GM23338 (cell line): ENCODE results near the gene ARHGEF17. TPM values are rescaled to one million over a fixed set of nuclear protein-coding genes. Genes with fewer than 3 reads are reported as not detected.

Source experiments
- ATAC-seq: fragments of 200-7000 bp; cut with Tn5 transposase; 3 replicates; pipeline ENCODE4 v1.9.1; 2020
- DNase-seq: peaks from one replicate; pipeline ENCODE4 v3.0.0-alpha.2; 2015; ENCODE audit warnings: low spot score
- H2AFZ ChIP-seq: fragments of 200-600 bp; sonication (generic); 2 replicates; pipeline ENCODE4 v1.8.0; 2016; ENCODE audit warnings: antibody characterized with exemption, mild to moderate bottlenecking, moderate library complexity
- H3F3A ChIP-seq: fragments of 200-600 bp; sonication (generic); replicated peaks from 2 replicates; pipeline ENCODE4 v1.8.0; 2017; ENCODE audit warnings: antibody characterized with exemption, mixed run types, low read depth
- H3K27ac ChIP-seq: fragments of 200-600 bp; sonication (generic); 2 replicates; pipeline ENCODE4 v1.6.1; 2016; ENCODE audit warnings: low read depth
- H3K27me3 ChIP-seq: fragments of 200-600 bp; sonication (generic); 2 replicates; pipeline ENCODE4 v1.8.0; 2016; ENCODE audit warnings: mild to moderate bottlenecking, mixed run types, moderate library complexity; ENCODE audit not compliant: insufficient read depth
- H3K36me3 ChIP-seq: fragments of 200-600 bp; sonication (generic); 2 replicates; pipeline ENCODE4 v1.8.0; 2016; ENCODE audit warnings: mild to moderate bottlenecking; ENCODE audit not compliant: insufficient read depth
- H3K4me1 ChIP-seq: fragments of 200-600 bp; sonication (generic); 2 replicates; pipeline ENCODE4 v1.8.0; 2016; ENCODE audit warnings: mild to moderate bottlenecking, moderate library complexity; ENCODE audit not compliant: insufficient read depth
- H3K4me2 ChIP-seq: fragments of 200-600 bp; sonication (generic); 2 replicates; pipeline ENCODE4 v1.7.1; 2017; ENCODE audit warnings: mixed run types
- H3K4me3 ChIP-seq: fragments of 200-600 bp; sonication (generic); 2 replicates; pipeline ENCODE4 v1.6.1; 2016; ENCODE audit warnings: mixed run types
- H3K79me2 ChIP-seq: fragments of 200-600 bp; sonication (generic); replicated peaks from 2 replicates; pipeline ENCODE4 v1.8.0; 2017; ENCODE audit warnings: mild to moderate bottlenecking; ENCODE audit not compliant: insufficient read depth
- H3K9me2 ChIP-seq: fragments of 200-600 bp; sonication (generic); 2 replicates; pipeline ENCODE4 v1.8.0; 2017; ENCODE audit not compliant: insufficient read depth
- H4K20me1 ChIP-seq: fragments of 200-600 bp; sonication (generic); replicated peaks from 2 replicates; pipeline ENCODE4 v1.8.0; 2017; ENCODE audit warnings: mild to moderate bottlenecking; ENCODE audit not compliant: insufficient read depth
- H3K27ac Mint-ChIP-seq: 2 replicates; pipeline ENCODE4 v1.8.0; 2020; ENCODE audit warnings: inconsistent platforms, mild to moderate bottlenecking, moderate library complexity, mixed read lengths
- H3K27me3 Mint-ChIP-seq: 3 replicates; pipeline ENCODE4 v1.8.0; 2022; ENCODE audit warnings: low read depth, mild to moderate bottlenecking, moderate library complexity, mixed read lengths, inconsistent platforms; ENCODE audit not compliant: insufficient read depth, poor library complexity
- H3K36me3 Mint-ChIP-seq: 3 replicates; pipeline ENCODE4 v1.8.0; 2021; ENCODE audit warnings: low read depth, mild to moderate bottlenecking, inconsistent platforms, moderate library complexity, mixed read lengths
- H3K4me1 Mint-ChIP-seq: 3 replicates; pipeline ENCODE4 v1.8.0; 2020; ENCODE audit warnings: mild to moderate bottlenecking, inconsistent platforms, mixed read lengths
- H3K4me3 Mint-ChIP-seq: 3 replicates; pipeline ENCODE4 v1.8.0; 2021; ENCODE audit warnings: moderate library complexity, mild to moderate bottlenecking, inconsistent platforms, mixed read lengths
- H3K9me3 Mint-ChIP-seq: 3 replicates; pipeline ENCODE4 v1.8.0; 2020; ENCODE audit warnings: moderate library complexity, mild to moderate bottlenecking, inconsistent platforms, mixed read lengths
- CTCF ChIP-seq, 2 experiments: fragments of 200-600 bp in 1 of 2; sonication (generic) in 1 of 2; conservative IDR thresholded peaks; 2 replicates each; pipeline versions ENCODE4 v1.5.1 to v1.6.1; 2016 to 2017; ENCODE audit warnings: antibody characterized with exemption in 2 of 2, low read depth in 2 of 2, mild to moderate bottlenecking in 2 of 2, moderate library complexity in 1 of 2
- EZH2 ChIP-seq: fragments of 200-600 bp; sonication (generic); IDR thresholded peaks from one replicate; pipeline ENCODE4 v1.8.0; 2017; ENCODE audit warnings: antibody characterized with exemption, mild to moderate bottlenecking, low read depth; ENCODE audit not compliant: unreplicated experiment
- EZH2phosphoT487 ChIP-seq: fragments of 200-600 bp; sonication (generic); IDR thresholded peaks from one replicate; pipeline ENCODE4 v1.8.1; 2018; ENCODE audit warnings: antibody characterized with exemption; ENCODE audit not compliant: unreplicated experiment
- NANOG ChIP-seq: IDR thresholded peaks from 2 replicates; pipeline ENCODE4 v1.6.1; 2016; ENCODE audit warnings: antibody characterized with exemption, borderline replicate concordance
- POLR2AphosphoS5 ChIP-seq: IDR thresholded peaks from 2 replicates; pipeline ENCODE4 v1.6.1; 2016; ENCODE audit warnings: antibody characterized with exemption, low read depth
- STAT1 ChIP-seq: IDR thresholded peaks from one replicate; pipeline ENCODE4 v1.6.1; 2016; ENCODE audit warnings: antibody characterized with exemption; ENCODE audit not compliant: unreplicated experiment
- polyA plus RNA-seq: library from polyadenylated mRNA; unstranded; fragments of >200 nt; fragmentation: Nextera tagmentation; extraction: Ambion mirVana; gene quantifications from 2 replicates; pipeline ENCODE4 v1.2.1, GENCODE V29; 2016
- total RNA-seq: library from RNA; depleted of rRNA; stranded (reverse); fragments of >200 nt; shearing (Covaris generic); gene quantifications from 2 replicates; pipeline ENCODE4 v1.2.3, GENCODE V29; 2014

ARHGEF17 gene
- total and polyA plus RNA-seq, 2 experiments from 2014 or later: 2.9 to 15.0 TPM

- peak overlapping the region; percentile 38; the same call in 1 of the 2 replicates for H2AFZ ChIP-seq
These were observed 613 bp upstream of the ARHGEF17 start for GRCh38 chr11:73307323-73308002.

GRCh38 chr11:73308961-73309919 lies 1.2 kb downstream of the ARHGEF17 start:
- peaks cover 28% of the 10 kb centered on the region for H3K4me1 Mint-ChIP-seq
- Histone ChIP-seq H3K27me3 (peaks cover 26% of the 10 kb centered on the region), H3K27ac (0 out of 2 replicates have a peak overlapping the region, but pooled peaks have one; percentile 50), H3K36me3 (no peaks in the 10 kb centered on the region), H3K4me3 (peak overlapping the region; percentile 89), H3K79me2 (0 out of 2 replicates have a peak, but pooled peaks cover 5% of the 10 kb centered on the region), H3K4me2 (peak overlapping the region; percentile 96), H3K9me2 (no peaks in the 10 kb centered on the region), H3K4me1 (peaks cover 7% of the 10 kb centered on the region), H4K20me1 (peaks cover 23% of the 10 kb centered on the region), H2AFZ (no peak overlapping the region), H3F3A (no peaks in the 10 kb centered on the region)
- H3K9me3 Mint-ChIP-seq: no peaks in the 10 kb centered on the region
- peak; percentile 96 for DNase-seq
- TF ChIP-seq STAT1 (no peak), POLR2AphosphoS5 (peak; percentile 63), NANOG (no peak), EZH2 (no peak), EZH2phosphoT487 (no peak)
- H3K27me3 Mint-ChIP-seq: peaks cover 36% of the 10 kb centered on the region
- no peak overlapping the region for H3K27ac Mint-ChIP-seq
- peak overlapping the region; percentile 63 for H3K4me3 Mint-ChIP-seq
- H3K36me3 Mint-ChIP-seq: no peaks in the 10 kb centered on the region; the same call in 2 of the 3 replicates
- ATAC-seq: peak; percentile 59

More at GRCh38 chr11:73307323-73308002, 613 bp upstream of the ARHGEF17 start:
- Histone ChIP-seq H3K27ac (peak overlapping the region; percentile 83; the same call in 1 of the 2 replicates), H3K4me1 (peaks cover 7% of the 10 kb centered on the region), H3K79me2 (0 out of 2 replicates have a peak, but pooled peaks cover 5% of the 10 kb centered on the region), H3K36me3 (no peaks in the 10 kb centered on the region), H4K20me1 (peaks cover 23% of the 10 kb centered on the region), H3K4me2 (peak overlapping the region; percentile 96), H3F3A (no peaks in the 10 kb centered on the region), H3K4me3 (peak overlapping the region; percentile 89), H3K27me3 (peaks cover 26% of the 10 kb centered on the region), H3K9me2 (no peaks in the 10 kb centered on the region)
- peak; percentile 63 for ATAC-seq
- peaks cover 32% of the 10 kb centered on the region for H3K27me3 Mint-ChIP-seq
- peak overlapping the region; percentile 69 for H3K4me3 Mint-ChIP-seq
- DNase-seq: peak; percentile 99
- peaks cover 14% of the 10 kb centered on the region for H3K4me1 Mint-ChIP-seq
- no peak; the same call in 1 of the 2 replicates for TF ChIP-seq POLR2AphosphoS5
- TF ChIP-seq CTCF (conservative IDR thresholded peaks at IDR 0.05; ENCODE audit: low read depth in 2 of 2): peak; percentile 86 to 93
- H3K27ac Mint-ChIP-seq: peak overlapping the region; percentile 80; the same call in 1 of the 2 replicates
- H3K9me3 Mint-ChIP-seq: no peaks in the 10 kb centered on the region
- H3K36me3 Mint-ChIP-seq: no peaks in the 10 kb centered on the region; the same call in 2 of the 3 replicates
